LNCAP (cell line): ENCODE data around the gene TMEM72.

ENCODE experiments used
- CTCF ChIP-seq: fragments of 450-650 bp; IDR thresholded peaks from 2 replicates; pipeline ENCODE4 v1.5.1; 2017; ENCODE audit warnings: mild to moderate bottlenecking

TMEM72 gene

GRCh38 chr10:44949915-44950314 is 38.8 kb downstream of the TMEM72 start:
- no peak for TF ChIP-seq CTCF

GRCh38 chr10:44950326-44951225 is 39.4 kb downstream of the TMEM72 start:
- TF ChIP-seq CTCF: no peak

GRCh38 chr10:44951576-44952226 is 40.6 kb downstream of the TMEM72 start:
- no peak for TF ChIP-seq CTCF

- TF ChIP-seq CTCF: no peak
These were observed 41.7 kb downstream of the TMEM72 start for GRCh38 chr10:44952779-44953231.

GRCh38 chr10:44954042-44954441 is 42.9 kb downstream of the TMEM72 start:
- TF ChIP-seq CTCF: no peak

- TF ChIP-seq CTCF: no peak
These were observed 43.8 kb downstream of the TMEM72 start for GRCh38 chr10:44954962-44955361.

GRCh38 chr10:44955413-44956070 is 44.4 kb downstream of the TMEM72 start:
- no peak for TF ChIP-seq CTCF
